BLaER1 (cell line): Measurements from ENCODE around the gene POFUT2.

Experiments used
- H3K27ac ChIP-seq: shearing (Covaris generic); formaldehyde crosslinking; 2 replicates; pipeline ENCODE4 v1.8.1; 2022
- H3K27me3 ChIP-seq: shearing (Covaris generic); formaldehyde crosslinking; 2 replicates; pipeline ENCODE4 v1.8.1; 2022
- H3K36me3 ChIP-seq: shearing (Covaris generic); formaldehyde crosslinking; 2 replicates; pipeline ENCODE4 v1.8.1; 2022
- H3K4me1 ChIP-seq: shearing (Covaris generic); formaldehyde crosslinking; 2 replicates; pipeline ENCODE4 v1.8.1; 2022
- H3K4me2 ChIP-seq: shearing (Covaris generic); formaldehyde crosslinking; 2 replicates; pipeline ENCODE4 v1.8.1; 2022
- H3K4me3 ChIP-seq: shearing (Covaris generic); formaldehyde crosslinking; 2 replicates; pipeline ENCODE4 v1.8.1; 2022
- H3K9ac ChIP-seq: shearing (Covaris generic); formaldehyde crosslinking; 2 replicates; pipeline ENCODE4 v1.8.1; 2022
- H3K9me3 ChIP-seq: shearing (Covaris generic); formaldehyde crosslinking; 2 replicates; pipeline ENCODE4 v1.8.1; 2022
- H4K20me1 ChIP-seq: shearing (Covaris generic); formaldehyde crosslinking; 2 replicates; pipeline ENCODE4 v1.8.1; 2022
- Cebpa-rat ChIP-seq: shearing (Covaris generic); IDR thresholded peaks from 2 replicates; pipeline ENCODE4 v1.8.1; 2022

POFUT2 gene

DNA sequence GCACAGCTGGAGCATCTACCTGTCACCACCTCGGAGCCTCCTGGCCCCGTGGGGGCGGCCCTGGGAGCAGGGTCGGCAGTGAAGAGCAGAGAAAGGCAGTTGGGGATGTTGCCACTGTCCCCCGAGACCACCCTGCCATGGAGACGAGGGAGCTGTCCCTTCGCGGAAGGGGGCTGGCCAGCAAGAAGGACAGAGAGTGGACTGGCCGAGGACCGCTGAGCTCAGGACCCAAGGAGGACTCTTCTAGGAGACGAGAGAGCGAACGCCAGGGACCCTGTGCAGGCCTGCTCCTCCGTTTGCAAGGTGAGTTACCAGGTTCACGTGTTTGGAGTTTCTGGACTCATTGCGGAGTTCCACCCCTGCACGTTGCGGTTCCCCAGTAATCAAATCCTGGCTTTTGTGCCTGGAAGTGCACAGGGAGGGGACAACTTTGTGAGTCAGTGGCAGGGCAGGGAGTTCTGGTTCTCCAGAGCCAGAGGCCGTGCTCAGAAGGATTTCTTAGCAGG is 5.6 kb upstream of the POFUT2 start:
- peak overlapping the region; percentile 85 for H3K4me2 ChIP-seq
- peaks cover 45% of the 10 kb centered on the region for H3K4me1 ChIP-seq
- H4K20me1 ChIP-seq = no peaks in the 10 kb centered on the region
- H3K9ac ChIP-seq = no peak overlapping the region
- no peaks in the 10 kb centered on the region for H3K27me3 ChIP-seq
- H3K27ac ChIP-seq = 0 out of 2 replicates have a peak overlapping the region, but pooled peaks have one; percentile 19
- peaks cover 16% of the 10 kb centered on the region for H3K9me3 ChIP-seq
- H3K4me3 ChIP-seq = no peak overlapping the region
- TF ChIP-seq Cebpa-rat = no peak
- no peaks in the 10 kb centered on the region for H3K36me3 ChIP-seq

DNA sequence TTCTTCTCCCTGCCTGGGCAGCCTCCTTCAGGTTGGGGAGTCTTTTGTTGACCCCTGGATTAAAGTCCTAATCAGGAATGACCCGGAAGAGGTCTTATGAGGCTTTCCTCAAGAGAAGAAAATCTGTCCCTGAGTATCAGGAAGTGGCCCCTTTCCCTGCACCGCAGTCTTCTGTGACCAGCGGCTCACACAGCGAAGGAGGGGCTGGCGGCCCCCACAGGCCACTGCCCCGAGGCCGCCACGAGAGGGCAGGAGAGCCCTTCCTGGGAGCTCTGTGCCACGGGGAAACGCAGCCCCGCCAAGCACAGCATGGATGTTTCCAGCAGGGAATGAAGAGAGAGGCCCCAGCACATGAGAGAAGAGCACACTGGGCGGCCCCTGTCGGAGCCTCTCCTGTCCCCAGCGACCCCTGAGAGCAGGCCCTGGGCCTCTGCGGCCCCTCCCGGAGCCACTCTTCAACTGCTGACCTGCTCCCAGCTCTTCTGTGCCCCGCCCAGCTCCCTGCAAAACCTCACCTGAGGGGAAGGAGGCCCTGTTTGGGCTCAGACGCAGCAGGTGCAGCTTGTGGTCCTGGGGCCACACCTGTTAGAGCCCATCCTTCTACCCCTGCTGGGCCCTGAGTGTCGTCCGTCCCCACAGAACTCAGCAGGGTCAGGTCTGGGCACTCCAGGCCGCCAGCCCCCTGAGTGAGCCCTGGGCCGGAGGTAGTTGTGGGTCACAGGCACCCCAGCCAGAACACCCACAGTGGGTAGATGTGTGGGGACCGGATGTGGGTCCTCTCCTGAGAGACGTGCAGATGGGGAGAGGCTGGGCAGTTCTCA is 4.9 kb upstream of the POFUT2 start:
- Histone ChIP-seq H3K9ac (no peak overlapping the region; the same call in 1 of the 2 replicates), H3K4me3 (no peak overlapping the region), H3K36me3 (no peaks in the 10 kb centered on the region), H3K4me1 (peaks cover 41% of the 10 kb centered on the region), H3K9me3 (peaks cover 11% of the 10 kb centered on the region), H3K27me3 (no peaks in the 10 kb centered on the region), H4K20me1 (no peaks in the 10 kb centered on the region), H3K4me2 (peak overlapping the region; percentile 85), H3K27ac (peak overlapping the region; percentile 35; the same call in 1 of the 2 replicates)
- TF ChIP-seq Cebpa-rat = no peak

DNA sequence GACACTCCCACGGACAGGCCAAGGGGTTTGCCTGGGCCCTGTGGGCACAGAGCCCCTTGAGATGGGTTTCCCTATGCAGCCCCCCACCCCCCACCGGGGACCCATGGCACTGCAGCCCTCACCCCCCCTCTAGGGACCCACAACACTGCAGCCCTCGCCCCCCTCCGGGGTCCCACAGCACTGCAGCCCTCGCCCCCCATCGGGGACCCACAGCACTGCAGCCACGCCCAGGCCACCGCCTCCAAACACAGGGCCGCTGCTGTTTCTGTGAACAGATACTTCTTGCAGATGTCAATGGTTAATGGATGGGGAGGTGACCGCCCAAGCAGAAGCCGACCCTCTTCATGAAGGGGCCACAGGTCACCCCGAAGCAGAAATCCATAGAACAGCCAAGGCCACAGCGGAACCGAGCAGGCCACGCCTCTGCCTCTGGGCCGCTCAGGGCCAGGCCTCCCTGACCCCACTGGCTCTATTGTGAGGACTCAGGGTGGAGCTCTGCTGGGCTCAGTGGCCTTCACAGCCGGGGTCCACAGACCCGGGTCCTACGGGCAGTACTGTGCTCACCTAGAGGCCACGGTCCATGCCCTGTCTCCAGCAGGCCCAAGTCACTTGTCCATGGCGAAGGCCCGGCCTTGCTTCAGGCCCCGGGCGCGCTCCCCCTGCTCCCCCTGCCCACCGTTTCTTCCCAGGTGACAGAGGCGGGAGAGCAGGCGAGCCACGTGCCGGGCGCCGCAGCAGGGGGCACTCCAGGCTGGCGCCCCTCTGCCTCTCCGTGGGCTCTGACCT is 4.1 kb upstream of the POFUT2 start:
- H3K4me3 ChIP-seq = no peak overlapping the region
- no peaks in the 10 kb centered on the region for H3K27me3 ChIP-seq
- no peak overlapping the region; the same call in 1 of the 2 replicates for H3K9ac ChIP-seq
- no peaks in the 10 kb centered on the region for H3K36me3 ChIP-seq
- no peak for TF ChIP-seq Cebpa-rat
- peaks cover 3% of the 10 kb centered on the region; the same call in 1 of the 2 replicates for H3K9me3 ChIP-seq
- peaks cover 42% of the 10 kb centered on the region for H3K4me1 ChIP-seq
- H3K4me2 ChIP-seq = peak overlapping the region; percentile 85
- peak overlapping the region; percentile 35; the same call in 1 of the 2 replicates for H3K27ac ChIP-seq
- H4K20me1 ChIP-seq = peaks cover under 1% of the 10 kb centered on the region; the same call in 1 of the 2 replicates

DNA sequence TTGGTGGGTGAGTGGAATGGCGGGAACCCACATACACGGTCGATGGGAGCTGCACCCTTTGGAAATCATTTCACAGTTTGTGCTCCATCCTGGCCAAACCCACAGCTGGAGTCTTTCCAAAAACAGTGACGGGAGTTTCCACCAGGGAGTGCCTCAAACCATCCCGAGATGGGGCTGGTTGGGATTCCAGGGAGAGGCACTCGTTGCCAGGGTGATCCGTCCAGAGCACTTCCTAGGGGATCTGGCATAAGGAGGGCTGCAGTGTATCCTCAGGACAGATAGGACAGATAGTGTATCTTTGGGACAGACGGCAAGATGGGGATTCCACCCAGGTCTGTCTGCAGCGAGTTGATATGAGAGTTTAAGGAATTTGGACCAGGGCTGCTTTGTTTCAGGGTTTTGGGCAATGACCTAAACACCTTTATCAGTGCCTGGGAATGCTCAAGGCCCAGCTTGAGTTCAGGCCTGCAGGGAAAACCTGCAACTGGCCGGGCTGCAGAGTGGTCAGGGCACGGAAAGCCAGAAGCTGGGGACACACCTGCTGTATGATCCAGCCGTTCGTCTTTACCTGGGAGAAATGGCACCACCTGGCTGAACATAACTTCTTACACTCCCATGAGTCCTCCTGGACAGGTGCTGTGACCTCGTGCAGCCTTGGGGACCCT is 3.4 kb upstream of the POFUT2 start:
- no peak for TF ChIP-seq Cebpa-rat
- H3K9me3 ChIP-seq = no peaks in the 10 kb centered on the region
- H4K20me1 ChIP-seq = peaks cover 7% of the 10 kb centered on the region; the same call in 1 of the 2 replicates
- H3K4me1 ChIP-seq = peaks cover 48% of the 10 kb centered on the region
- no peak overlapping the region for H3K4me2 ChIP-seq
- H3K27ac ChIP-seq = no peak overlapping the region
- H3K9ac ChIP-seq = no peak overlapping the region
- no peak overlapping the region for H3K4me3 ChIP-seq
- H3K36me3 ChIP-seq = no peaks in the 10 kb centered on the region
- no peaks in the 10 kb centered on the region for H3K27me3 ChIP-seq

DNA sequence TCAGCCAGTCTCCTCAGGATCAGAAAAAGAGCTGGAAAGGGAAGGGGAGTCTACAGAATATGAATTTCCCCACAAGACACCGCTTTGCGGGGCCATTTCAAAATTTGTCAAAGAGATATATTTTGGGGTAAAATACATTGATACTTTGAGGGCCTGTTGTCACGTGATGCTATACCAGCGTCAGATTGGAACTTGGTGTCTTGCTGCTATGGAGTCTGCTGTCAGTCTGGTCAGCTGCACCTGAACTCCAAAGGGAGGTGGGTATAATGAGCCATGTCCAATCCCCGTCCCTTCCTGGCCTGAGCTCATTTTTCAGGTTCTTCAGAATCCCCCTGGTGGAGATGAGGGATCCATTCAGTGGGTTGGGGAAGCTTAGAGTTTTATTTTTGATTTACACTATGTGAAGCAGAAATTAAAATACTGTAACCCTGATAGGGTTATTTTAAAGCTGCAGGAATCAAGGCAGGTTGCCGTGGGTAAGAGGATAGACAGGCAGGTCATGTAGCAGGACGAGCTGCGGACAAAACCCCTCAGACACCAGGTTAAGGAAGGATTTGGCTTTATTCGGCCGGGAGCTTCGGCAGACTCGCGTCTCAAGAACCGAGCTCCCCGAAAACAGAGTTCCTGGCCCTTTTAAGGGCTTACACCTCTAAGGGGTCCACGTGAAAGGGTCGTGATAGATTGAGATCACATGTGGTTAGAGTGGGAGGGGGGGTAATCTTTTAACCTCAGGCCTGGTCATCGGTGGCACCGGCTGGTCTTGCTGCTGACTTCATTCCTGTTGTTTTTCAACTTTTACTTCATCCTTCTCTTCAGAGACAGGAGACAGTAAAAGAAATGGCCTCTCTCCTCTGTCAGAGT is 2.2 kb upstream of the POFUT2 start:
- Histone ChIP-seq H3K4me2 (no peak overlapping the region), H3K27me3 (no peaks in the 10 kb centered on the region), H3K4me3 (no peak overlapping the region), H3K9ac (no peak overlapping the region), H4K20me1 (peaks cover 19% of the 10 kb centered on the region; the same call in 1 of the 2 replicates), H3K9me3 (no peaks in the 10 kb centered on the region), H3K36me3 (peaks cover 11% of the 10 kb centered on the region), H3K27ac (no peak overlapping the region), H3K4me1 (peaks cover 45% of the 10 kb centered on the region)
- TF ChIP-seq Cebpa-rat = no peak

DNA sequence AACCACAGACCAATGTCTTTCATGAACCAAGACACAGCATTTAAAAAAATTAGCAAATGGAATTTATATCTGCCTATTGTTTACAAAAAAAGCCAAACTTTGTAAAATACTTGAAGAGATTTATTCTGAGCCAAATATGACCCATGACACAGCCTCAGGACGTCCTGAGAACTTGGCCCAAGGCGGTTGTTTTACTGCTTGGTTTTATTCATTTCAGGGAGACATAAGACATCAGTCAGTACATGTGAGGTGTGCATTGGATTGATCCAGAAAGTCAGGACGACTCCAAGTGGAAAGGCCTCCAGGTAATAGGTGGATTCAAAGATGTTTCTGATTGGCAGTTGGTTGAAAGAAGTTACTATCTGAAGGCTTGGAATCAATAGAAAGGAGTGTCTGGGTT is 1.4 kb upstream of the POFUT2 start:
- peaks cover 41% of the 10 kb centered on the region for H3K4me1 ChIP-seq
- no peak overlapping the region for H3K27ac ChIP-seq
- no peak overlapping the region for H3K9ac ChIP-seq
- no peaks in the 10 kb centered on the region for H3K27me3 ChIP-seq
- H3K4me3 ChIP-seq = no peak overlapping the region
- H3K36me3 ChIP-seq = peaks cover 19% of the 10 kb centered on the region
- H4K20me1 ChIP-seq = peaks cover 25% of the 10 kb centered on the region; the same call in 1 of the 2 replicates
- no peaks in the 10 kb centered on the region for H3K9me3 ChIP-seq
- peak overlapping the region; percentile 94; the same call in 1 of the 2 replicates for H3K4me2 ChIP-seq
- TF ChIP-seq Cebpa-rat = no peak

DNA sequence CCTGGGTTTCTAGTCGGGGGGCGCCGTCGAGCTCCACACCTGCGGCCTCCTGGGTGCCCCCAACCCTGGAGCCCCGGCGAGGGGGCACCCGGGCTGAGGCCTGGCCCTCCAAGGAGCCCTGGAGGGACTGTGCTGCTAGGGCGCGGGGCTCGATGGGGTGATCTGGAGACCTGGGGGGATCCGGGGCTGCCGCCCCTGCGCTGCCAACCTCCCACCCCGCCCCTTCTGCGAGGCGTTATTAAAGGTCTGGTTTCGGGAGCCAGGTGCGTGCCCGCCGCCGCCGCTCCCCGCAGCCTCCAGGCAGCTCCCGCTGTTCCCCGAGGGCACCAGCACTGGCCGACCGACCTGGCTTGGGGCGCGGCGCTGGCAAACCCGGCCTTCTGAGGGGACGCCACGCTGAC is 746 bp upstream of the POFUT2 start:
- peak overlapping the region; percentile 73; the same call in 1 of the 2 replicates for H3K9ac ChIP-seq
- H3K4me3 ChIP-seq = peak overlapping the region; percentile 72
- no peaks in the 10 kb centered on the region for H3K9me3 ChIP-seq
- no peak for TF ChIP-seq Cebpa-rat
- peaks cover 25% of the 10 kb centered on the region for H3K36me3 ChIP-seq
- H3K27ac ChIP-seq = no peak overlapping the region
- H3K4me2 ChIP-seq = peak overlapping the region; percentile 94
- H4K20me1 ChIP-seq = peaks cover 32% of the 10 kb centered on the region; the same call in 1 of the 2 replicates
- peaks cover 41% of the 10 kb centered on the region for H3K4me1 ChIP-seq
- no peaks in the 10 kb centered on the region for H3K27me3 ChIP-seq

DNA sequence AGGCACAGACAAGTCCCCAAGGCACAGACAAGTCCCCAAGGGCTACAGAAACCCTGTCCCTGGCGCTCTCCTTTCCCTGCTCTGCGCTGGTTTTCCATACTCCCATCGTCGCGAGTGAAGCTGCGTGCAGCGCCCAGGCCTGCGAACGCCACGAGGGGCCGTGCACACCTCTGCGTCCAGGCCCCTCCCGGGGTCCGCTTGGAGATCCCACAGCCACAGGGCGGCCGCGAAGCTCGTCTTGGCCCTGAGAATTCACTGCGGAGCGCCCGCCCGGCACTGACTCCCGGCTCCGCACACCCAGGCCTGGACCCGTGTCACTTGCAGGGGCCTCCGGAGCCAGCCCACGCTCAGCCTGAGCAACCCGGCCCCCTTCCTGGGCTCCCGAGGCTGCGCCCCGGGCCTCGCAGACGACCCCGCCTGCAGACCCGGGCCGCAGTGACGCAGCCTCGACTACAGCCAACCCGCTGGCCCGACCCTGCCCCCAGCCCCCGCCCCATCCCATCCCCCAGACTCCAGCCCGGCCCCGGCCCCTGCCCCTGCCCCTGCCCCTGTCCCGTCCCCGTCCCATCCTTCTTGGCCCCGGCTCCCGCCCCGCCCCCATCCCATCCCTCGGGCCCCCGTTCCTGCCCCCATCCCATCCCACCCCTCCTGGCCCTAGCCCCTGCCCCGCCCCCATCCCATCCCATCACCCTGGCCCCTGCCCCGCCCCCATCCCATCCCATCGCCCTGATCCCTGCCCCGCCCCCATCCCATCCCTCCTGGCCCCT is 841 bp downstream of the POFUT2 start:
- no peaks in the 10 kb centered on the region for H3K9me3 ChIP-seq
- peak overlapping the region; percentile 72; the same call in 1 of the 2 replicates for H3K4me3 ChIP-seq
- no peaks in the 10 kb centered on the region for H3K27me3 ChIP-seq
- H3K4me1 ChIP-seq = peaks cover 39% of the 10 kb centered on the region
- H4K20me1 ChIP-seq = peaks cover 44% of the 10 kb centered on the region
- peaks cover 34% of the 10 kb centered on the region for H3K36me3 ChIP-seq
- no peak for TF ChIP-seq Cebpa-rat
- no peak overlapping the region for H3K27ac ChIP-seq
- H3K9ac ChIP-seq = peak overlapping the region; percentile 45; the same call in 1 of the 2 replicates
- peak overlapping the region; percentile 61 for H3K4me2 ChIP-seq
